Measurements from ENCODE around the gene PITPNM1.
"Not testable (repeated sequence)": the region's sequence is repeated elsewhere in the genome, so short reads cannot be mapped to it uniquely, and the experiment has no call there.

Gene PITPNM1

DNA sequence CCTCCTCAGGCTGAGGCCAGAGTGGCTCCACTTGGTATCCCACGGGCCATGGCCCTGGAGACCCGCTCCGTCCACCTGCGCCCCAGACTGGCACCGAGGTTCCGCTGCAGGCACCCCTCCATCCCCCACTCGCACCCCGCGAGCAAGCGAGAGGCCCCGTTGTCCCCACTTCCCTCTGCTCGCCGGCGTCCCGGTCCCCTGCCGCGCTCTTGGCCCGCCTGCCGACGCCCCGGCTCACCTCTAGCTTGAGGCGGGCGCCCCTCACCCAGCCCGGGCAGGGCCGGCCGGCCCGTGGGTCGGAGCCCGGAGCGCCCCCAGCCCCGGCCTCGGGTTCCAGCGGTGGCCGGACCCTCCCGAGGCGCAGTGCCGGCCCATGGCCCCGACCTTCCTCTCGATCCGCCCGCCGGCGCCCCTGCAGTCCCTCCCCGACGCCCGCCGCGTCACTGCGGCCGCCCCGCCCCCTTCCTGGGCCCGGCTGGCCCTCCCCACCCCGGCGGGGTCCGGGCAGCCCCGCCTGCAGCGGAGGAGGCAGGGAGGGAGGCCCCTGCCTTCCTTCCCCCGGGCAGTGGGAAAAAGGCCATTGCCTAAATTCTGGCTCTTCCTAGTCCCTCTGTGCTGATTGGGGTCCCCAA, at the start of gene PITPNM1:
PITPNM1 (minus strand) TSS at position 414 of the 632 bp plus-strand sequence. CDS start 1,183 bp downstream, outside the sequence.
- peak; percentile 79 for DNase-seq

- DNase-seq, result not testable (repeated sequence)
Observed at GRCh38 chr11:67551697-67552096, 46.5 kb upstream of the PITPNM1 start.

DNA sequence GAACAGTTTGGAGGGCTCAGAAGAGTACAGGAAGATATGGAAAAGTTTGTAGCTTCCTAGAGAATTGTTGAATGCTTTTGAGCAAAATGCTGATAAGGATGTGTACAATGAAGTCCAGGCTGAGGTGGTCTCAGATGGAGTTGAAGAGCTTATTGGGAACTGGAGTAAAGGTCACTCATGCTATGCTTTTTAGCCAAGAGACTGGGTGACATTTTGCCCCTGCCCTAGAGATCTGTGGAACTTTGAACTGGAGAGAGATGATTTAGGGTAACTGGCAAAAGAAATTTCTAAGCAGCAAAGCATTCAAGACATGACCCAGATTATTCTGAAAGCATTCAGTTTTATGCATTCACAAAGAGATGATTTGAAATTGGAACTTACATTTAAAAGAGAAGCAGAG, 46.0 kb upstream of the PITPNM1 start:
- no peak for DNase-seq

- no peak for DNase-seq
Observed at GRCh38 chr11:67548555-67549110, 43.5 kb upstream of the PITPNM1 start.

DNA sequence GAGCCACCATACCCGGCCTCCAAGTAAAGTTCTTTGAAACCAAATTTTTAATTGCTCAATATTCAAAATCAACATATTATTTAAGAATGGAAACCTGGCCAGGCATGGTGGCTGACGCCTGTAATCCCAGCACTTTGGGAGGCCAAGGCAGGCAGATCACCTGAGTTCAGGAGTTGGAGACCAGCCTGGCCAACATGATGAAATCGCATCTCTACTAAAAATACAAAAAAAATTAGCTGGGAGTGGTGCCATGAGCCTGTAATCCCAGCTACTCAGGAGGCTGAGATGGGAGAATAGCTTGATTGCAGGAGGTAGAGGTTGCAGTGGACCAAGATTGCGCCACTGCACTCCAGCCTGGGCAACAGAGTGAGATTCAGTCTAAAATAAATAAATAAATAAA, 42.9 kb upstream of the PITPNM1 start:
- not testable (repeated sequence) for DNase-seq

- no peak for DNase-seq
Observed at GRCh38 chr11:67545280-67545679, 40.1 kb upstream of the PITPNM1 start.

GRCh38 chr11:67544616-67545242, 39.6 kb upstream of the PITPNM1 start:
- DNase-seq, result no peak

DNA sequence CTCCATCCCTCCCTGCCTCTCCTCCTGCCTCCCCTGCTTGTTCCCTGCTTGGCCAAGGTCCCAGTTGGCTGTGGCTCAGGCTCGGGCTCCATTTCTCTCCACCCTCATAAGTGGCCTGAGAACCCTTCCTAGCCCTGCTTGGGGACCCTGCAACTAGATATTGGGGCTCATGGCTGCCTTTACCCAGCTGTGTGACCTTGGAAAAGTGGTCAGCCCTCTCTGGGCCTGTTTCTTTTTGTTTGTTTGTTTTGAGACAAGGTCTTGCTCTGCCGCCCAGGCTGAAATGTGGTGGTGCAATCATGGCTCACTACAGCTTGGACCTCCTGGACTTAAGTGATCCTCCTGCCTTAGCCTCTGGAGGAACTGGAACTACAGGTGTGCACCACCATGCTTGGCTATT, 38.4 kb upstream of the PITPNM1 start:
- DNase-seq, result no peak

DNA sequence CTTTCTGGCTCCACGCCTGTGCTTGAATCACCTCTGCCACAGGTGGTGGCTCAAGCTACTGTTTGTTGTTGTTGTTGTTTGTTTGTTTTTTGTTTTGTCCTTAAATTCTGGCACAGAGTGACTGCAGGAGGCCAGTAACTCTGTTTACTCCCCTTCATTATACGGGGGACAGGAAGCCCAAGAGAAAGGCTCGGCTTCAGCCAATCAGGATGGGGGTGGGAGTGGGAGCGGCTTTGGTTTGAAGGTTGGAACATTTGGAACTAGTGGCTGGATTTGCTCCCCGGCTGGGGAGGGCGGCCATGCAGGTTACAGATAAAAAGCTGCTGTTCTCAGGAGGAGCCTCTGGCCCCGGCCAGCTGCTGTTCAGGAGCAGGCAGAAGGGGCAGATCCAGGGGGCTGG, 37.8 kb upstream of the PITPNM1 start:
- DNase-seq, result no peak

- no peak for DNase-seq
Observed at GRCh38 chr11:67542169-67542568, 37.0 kb upstream of the PITPNM1 start.

DNA sequence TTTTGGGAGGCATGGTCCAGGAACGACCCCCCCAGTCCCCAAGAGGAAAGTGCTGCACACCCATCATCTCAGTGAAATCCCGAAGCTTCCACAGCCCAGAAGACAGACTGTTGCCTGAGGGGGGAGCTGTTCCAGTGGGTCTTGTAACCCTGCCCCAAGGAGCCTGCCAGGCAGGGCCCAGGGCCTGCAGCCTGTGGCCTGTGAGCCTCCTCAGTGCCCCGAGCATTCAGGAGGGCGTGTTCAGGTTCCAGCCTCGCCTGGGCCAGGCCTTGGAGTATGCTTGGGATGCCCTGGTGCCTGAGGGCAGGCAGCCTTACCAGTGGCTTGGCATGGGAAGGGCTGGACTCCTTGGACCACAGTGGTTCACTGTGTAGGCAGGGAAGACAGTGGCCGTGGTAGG, 36.0 kb upstream of the PITPNM1 start:
- no peak for DNase-seq

- DNase-seq, result no peak
Observed at GRCh38 chr11:67539550-67539949, 34.4 kb upstream of the PITPNM1 start.

DNA sequence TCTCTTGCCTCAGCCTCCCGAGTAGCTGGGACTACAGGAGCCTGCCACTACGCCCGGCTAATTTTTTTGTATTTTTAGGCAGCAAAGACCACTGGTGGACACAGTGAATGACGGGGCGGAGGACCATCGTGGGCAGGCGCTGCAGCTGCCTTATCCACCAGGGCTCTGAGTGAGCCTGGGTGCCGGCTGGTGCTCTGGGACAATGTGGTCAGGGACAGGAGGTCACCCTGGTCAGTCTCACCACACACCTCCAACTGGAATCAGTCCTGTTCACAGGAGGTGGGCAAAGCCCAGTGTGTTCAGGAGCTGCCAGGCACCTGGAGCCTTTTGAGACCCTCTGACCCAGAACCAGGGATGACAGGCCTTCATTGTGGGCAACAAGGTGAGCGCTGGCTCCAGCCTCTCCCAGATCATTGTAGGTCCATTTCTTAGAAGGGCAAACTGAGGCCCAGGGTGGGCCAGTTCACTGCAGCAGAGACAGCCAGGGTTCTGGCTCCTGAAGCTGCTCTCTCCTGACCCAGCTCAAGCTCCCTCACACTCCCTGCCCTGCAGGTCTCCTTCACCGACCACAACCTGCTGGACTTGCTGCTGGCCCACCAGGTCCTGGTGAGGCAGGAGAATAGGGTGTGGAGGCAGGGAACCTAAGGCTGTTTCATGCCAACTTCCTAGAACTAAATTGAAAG, 33.8 kb upstream of the PITPNM1 start:
- no peak for DNase-seq

DNA sequence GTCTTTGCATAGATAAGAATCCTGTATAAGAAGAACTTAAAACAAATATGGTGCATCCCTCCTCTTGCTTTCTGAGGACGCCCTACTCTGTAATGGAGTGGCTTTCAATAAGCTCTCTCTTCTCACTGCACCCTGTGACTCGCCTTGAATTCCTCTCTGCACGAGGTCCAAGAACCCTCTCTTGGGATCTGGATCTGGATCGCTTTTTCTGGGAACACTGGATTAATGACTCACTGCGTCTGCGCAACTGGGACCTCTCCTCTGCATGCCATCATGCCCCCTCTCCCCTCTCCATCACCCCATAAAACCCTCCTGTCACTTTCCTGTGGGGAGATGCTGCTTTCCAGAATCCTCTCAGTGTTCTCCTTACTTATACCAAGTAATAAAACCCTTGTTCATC, 33.1 kb upstream of the PITPNM1 start:
- DNase-seq, result no peak

- DNase-seq, result no peak
Observed at GRCh38 chr11:67535561-67535960, 30.4 kb upstream of the PITPNM1 start.

GRCh38 chr11:67534070-67534679, 29.0 kb upstream of the PITPNM1 start:
- DNase-seq, result no peak

DNA sequence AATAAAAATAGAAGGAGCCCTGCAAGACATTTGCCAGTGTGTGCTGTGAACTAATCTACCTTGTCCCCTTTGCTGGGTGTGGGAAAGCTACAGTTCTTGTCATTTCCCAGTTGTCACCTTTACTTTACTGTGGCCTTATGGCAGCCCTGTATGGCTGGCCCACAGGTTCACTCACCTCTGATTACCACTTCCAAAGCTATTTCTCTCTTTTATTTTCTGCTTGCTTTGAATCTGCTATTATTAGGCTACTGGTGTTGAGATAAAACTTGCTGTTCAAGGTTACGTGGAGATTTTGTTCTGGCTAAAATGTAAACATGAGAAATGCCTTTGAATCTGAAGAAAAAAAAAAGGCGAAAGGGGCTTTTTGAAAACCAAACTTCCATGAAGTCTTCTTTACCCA, 27.7 kb upstream of the PITPNM1 start:
- no peak for DNase-seq

DNA sequence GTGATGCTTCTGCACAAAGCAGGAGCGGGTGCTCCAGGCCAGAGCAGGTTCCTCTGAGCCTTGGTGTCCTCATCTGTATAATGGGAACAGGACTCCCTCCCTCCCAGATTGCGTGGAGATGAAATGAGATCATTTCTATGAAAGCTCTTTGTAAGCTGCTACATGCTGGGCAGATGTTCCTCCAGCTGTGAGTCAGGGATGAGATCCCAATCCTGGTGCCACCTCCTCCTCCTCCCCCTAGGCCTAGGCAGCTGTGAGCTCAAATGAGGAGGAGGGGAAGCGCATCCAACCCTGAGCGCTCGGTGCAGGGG, 25.1 kb upstream of the PITPNM1 start:
- no peak for DNase-seq

DNA sequence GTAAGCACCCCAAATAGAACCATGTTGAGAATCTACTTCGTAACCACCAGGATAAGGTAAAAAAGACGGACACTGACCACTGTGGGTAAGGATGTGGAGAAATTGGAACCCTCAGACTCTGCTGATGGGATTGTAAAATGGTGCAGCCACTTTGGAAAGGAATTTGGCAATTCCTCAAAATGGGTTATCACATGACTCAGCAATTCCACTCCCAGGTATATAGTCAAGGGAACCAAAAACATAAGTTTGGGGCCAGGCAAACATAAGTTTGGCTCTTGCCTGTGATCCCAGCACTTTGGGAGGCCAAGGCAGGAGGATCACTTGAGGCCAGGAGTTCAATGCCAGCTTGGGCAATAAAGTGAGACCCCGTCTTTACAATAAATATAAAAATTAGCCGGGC, 23.2 kb upstream of the PITPNM1 start:
- DNase-seq, result no peak

GRCh38 chr11:67525275-67525976, 20.3 kb upstream of the PITPNM1 start:
- no peak for DNase-seq

DNA sequence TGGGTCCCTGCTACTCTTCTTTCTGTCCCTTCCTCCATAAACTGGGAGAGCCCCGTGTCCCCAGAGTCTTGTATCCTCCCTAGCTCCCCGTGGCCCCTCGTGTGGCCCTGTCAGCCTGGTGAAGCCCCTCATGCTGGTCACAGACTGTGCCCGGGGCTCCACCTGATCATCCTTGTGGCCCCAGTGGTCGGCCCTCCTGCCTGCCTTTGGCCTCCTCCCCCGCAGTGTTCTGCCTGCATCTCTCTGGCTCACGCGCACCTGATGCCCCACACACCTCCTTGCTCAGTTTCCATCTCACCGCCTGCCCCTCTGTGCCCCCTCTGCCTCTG, 19.3 kb upstream of the PITPNM1 start:
- DNase-seq, result no peak

DNA sequence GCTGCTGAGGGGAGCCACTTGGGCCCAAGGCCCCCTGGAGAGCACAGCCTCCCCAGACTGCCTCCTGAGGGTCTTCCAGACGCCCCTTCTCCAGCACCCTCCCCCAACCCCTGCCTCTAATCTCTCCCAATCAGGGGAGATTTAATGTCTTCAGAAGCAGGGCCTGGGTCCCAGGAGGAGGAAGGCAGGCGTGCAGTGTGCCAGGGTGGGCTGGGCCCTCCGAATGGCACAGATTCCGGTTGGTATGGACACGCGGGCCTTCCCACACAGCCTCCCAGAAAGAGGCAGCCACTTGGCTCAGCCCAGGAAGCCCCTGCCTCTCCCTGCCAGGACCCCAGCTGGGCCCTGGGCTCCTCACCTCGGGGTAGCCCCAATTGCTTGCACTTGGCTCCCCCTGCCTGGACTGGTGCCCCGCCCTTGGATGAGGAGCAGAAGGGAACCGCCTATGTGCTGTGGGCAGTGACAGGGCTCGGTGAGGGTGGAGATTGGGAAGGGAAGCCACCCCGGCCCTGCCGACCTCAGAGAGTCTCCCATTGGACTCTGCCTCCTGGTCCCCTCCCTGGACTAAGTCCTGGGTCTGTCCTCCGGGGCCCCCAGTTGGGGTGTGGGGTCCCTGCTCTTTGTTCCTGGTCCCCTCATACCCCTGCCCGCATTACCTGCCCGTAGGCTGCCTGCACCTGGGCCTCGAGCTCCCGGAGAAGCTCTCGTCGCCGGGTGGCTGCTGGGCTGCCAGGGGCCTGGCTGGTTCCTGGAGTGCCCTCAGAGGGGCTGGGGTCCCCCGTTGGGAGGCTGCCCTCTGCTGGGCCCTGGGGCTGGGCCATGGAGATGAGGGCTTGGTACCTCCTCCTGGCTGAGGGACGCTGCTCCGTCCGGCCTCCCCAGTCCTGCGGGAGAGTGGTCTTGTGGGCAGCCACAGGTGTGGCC, 18.7 kb upstream of the PITPNM1 start:
- DNase-seq, result no peak
